Thymus (tissue), 11 donors: Measurements from ENCODE around the gene ZNF385D. TPM values are rescaled to one million over a fixed set of nuclear protein-coding genes. Genes with fewer than 3 reads are reported as not detected.

Experiments used
- DNase-seq, 9 donors: peaks; one replicate each; pipeline ENCODE4 v3.0.0-alpha.2; 2013; ENCODE audit warnings: low spot score in 9 of 9, low read depth in 6 of 9, missing footprints in 1 of 9
- H3K27ac ChIP-seq, 2 donors: one replicate each; pipeline ENCODE4 v1.5.1; 2013; ENCODE audit warnings: control low read depth in 1 of 2, low read depth in 1 of 2, low read length in 1 of 2, mild to moderate bottlenecking in 1 of 2, moderate library complexity in 1 of 2
- H3K27me3 ChIP-seq, 2 donors: one replicate each; pipeline ENCODE4 v1.5.1; 2013; ENCODE audit warnings: low read length in 1 of 2; ENCODE audit not compliant: control insufficient read depth in 2 of 2, insufficient read depth in 1 of 2
- H3K36me3 ChIP-seq, 2 donors: one replicate each; pipeline ENCODE4 v1.5.1; 2013; ENCODE audit warnings: low read length in 1 of 2, mild to moderate bottlenecking in 1 of 2, moderate library complexity in 1 of 2; ENCODE audit not compliant: control insufficient read depth in 2 of 2, insufficient read depth in 2 of 2
- H3K4me1 ChIP-seq, 2 donors: one replicate each; pipeline ENCODE4 v1.5.1; 2013; ENCODE audit warnings: low read length in 2 of 2; ENCODE audit not compliant: control insufficient read depth in 2 of 2, insufficient read depth in 2 of 2
- H3K4me3 ChIP-seq, 2 donors: one replicate each; pipeline ENCODE4 v1.5.1; 2013; ENCODE audit warnings: low read length in 2 of 2, control low read depth in 1 of 2, mild to moderate bottlenecking in 1 of 2
- H3K9me3 ChIP-seq, 2 donors: one replicate each; pipeline ENCODE4 v1.5.1; 2013; ENCODE audit warnings: low read length in 1 of 2, mild to moderate bottlenecking in 1 of 2; ENCODE audit not compliant: control insufficient read depth in 2 of 2, insufficient read depth in 1 of 2
- WGBS: extraction: QIAGEN DNeasy Blood & Tissue Kit; methylation state at CpG from one replicate; pipeline ENCODE4 v1.1.7; 2013; 5-methylcytosine and 5-hydroxymethylcytosine counted together
- polyA plus RNA-seq: library from polyadenylated mRNA; stranded (reverse); fragments of 200-250 nt; gene quantifications from one replicate; pipeline ENCODE4 v1.2.3, GENCODE V29; 2013
- total RNA-seq: library from RNA; stranded (reverse); fragments of 120-200 nt; gene quantifications from one replicate; pipeline ENCODE4 v1.2.4, GENCODE V29; 2013
- donor health status: healthy.

Gene ZNF385D
- total and polyA plus RNA-seq, 2 donors, result 0.94 to 1.7 TPM

DNA sequence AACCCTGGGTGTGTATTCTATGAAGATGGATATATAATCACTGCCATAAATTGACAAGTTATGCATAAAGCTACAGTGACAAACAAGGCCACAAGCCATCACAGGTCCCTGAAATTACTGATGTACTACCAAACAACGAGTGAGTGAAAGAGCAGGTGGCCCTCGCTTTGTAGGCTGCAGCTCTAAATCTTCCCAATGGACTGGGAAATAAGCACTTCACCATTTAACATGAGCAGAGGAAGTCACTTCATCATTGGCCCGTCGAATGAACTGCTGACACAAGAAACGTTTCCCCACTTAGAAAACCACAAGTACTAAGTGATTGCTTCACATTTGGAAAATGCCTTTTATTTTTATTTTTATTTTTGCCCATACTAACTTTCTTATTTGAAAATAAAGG is 218.0 kb downstream of the ZNF385D start:
- Histone ChIP-seq H3K4me1 (no peaks in the 10 kb centered on the region), H3K9me3 (no peaks in the 10 kb centered on the region), H3K27me3 (no peaks in the 10 kb centered on the region), H3K4me3 (no peak overlapping the region), H3K27ac (no peak overlapping the region), H3K36me3 (no peaks in the 10 kb centered on the region)
- no peak for DNase-seq
- 8% methylated on average over 5 of the region's 5 CpGs for WGBS

DNA sequence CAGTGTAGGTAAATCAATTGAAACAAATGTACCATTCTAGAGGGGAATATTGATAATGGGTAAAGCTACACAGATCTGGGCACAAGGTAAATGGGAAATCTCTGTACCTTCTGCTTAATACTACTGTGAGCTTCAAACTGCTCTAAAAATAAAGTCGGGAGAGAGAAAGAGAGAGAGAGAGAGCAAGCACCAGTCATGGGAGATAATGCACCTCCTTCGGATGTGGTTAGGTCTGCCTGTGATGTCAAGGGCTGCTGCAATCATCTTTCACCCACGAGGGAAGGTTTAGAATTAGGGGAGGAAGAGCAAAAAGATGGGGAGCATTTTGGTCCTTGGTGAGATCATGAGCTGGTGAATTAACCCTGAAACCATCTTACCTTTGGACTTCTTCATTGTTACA is 219.1 kb downstream of the ZNF385D start:
- Histone ChIP-seq H3K4me3 (no peak overlapping the region), H3K4me1 (no peaks in the 10 kb centered on the region), H3K9me3 (no peaks in the 10 kb centered on the region), H3K36me3 (no peaks in the 10 kb centered on the region), H3K27ac (no peak overlapping the region), H3K27me3 (no peaks in the 10 kb centered on the region)
- DNase-seq, result no peak
- WGBS, result 80% methylated on average over 3 of the region's 3 CpGs

DNA sequence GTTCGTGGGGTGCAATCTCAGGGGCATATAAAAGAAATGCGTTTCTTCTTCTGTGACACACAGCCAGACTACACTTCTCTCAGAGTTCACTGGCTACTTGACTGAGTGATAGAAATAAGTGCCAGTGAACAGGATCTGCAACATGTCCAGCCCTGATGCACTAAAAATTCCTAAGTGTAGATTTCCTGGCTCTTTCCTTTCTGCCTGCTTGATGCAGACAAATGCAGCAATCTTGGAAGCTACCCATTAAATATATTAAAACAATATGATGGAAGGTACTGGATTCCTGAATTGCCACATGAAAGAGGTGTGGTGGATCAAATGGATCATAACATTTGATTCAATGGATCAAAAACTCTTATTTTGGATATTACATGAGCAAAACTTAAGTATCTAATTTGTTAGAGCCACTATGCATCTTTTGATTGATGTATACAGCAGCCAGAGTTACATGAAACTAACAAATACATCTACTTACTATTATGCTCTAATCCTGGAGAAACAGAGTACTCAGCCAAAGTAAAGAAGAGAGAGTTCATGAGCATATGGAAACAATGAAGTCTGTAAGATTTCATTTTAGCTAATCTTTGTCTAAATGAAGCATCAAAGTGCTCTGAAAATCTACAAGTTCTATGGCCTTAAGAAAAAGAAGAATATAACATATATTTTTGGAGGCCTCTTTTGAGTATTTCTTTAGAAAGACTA is 222.6 kb downstream of the ZNF385D start:
- no peak for DNase-seq
- no peak overlapping the region for H3K4me3 ChIP-seq
- WGBS, result 88% methylated on average over 2 of the region's 2 CpGs
- no peak overlapping the region for H3K27ac ChIP-seq
- H3K4me1 ChIP-seq, result no peaks in the 10 kb centered on the region
- no peaks in the 10 kb centered on the region for H3K9me3 ChIP-seq
- no peaks in the 10 kb centered on the region for H3K36me3 ChIP-seq
- no peaks in the 10 kb centered on the region for H3K27me3 ChIP-seq

DNA sequence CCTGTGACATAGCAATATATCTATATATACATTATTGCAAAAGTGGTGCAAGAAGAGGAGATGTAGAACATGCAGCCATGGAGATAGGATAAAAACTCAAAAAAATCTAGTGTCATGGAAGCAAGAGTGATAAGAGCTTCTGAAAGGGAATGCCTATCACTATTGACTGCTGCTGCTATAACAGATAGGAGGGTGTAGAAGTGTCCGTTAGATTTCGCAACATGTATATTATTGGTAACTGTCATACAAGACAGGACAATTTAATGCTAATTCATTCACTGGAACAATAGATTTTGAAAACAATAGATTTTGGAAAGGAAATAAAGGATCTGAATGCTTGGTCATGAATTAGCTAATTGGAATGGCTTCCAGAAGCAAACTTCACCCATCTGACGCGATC is 224.5 kb downstream of the ZNF385D start:
- H3K4me3 ChIP-seq, result no peak overlapping the region
- no peak overlapping the region for H3K27ac ChIP-seq
- no peaks in the 10 kb centered on the region for H3K36me3 ChIP-seq
- no peaks in the 10 kb centered on the region for H3K4me1 ChIP-seq
- H3K27me3 ChIP-seq, result no peaks in the 10 kb centered on the region
- 96% methylated on average over 4 of the region's 4 CpGs for WGBS
- H3K9me3 ChIP-seq, result no peaks in the 10 kb centered on the region
- DNase-seq, result no peak

- H3K27me3 ChIP-seq, result no peaks in the 10 kb centered on the region
- DNase-seq, result no peak
- no peaks in the 10 kb centered on the region for H3K36me3 ChIP-seq
- no peak overlapping the region for H3K27ac ChIP-seq
- no peaks in the 10 kb centered on the region for H3K9me3 ChIP-seq
- H3K4me3 ChIP-seq, result no peak overlapping the region
- WGBS, result 87% methylated on average over 2 of the region's 2 CpGs
- no peaks in the 10 kb centered on the region for H3K4me1 ChIP-seq
Measured at GRCh38 chr3:21524133-21524532, 226.9 kb downstream of the ZNF385D start.

GRCh38 chr3:21520106-21520963 is 230.7 kb downstream of the ZNF385D start:
- Histone ChIP-seq H3K27me3 (no peaks in the 10 kb centered on the region), H3K27ac (no peak overlapping the region), H3K36me3 (no peaks in the 10 kb centered on the region), H3K4me1 (no peaks in the 10 kb centered on the region), H3K4me3 (no peak overlapping the region), H3K9me3 (no peaks in the 10 kb centered on the region)
- 67% methylated on average over 4 of the region's 4 CpGs for WGBS
- no peak for DNase-seq

DNA sequence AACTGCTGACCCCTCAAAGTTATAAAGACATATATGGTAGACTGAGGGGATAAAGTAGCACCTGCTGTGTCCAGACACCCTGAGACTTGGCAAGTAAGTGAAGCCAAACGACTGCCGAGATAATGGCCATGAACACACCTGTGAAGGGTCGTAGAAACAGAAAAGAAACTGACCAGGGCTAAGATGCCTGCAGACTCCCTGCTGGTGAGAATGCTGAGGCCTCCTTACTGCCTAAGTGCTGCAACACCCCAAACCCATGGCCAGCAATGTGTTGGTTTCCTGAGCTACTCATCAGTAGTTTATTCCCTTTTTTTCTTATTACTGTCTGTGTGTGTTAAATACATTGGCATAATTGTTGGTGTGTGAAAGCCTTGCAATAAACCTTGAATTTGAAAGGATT is 233.8 kb downstream of the ZNF385D start:
- H3K9me3 ChIP-seq, result no peaks in the 10 kb centered on the region
- no peak overlapping the region for H3K4me3 ChIP-seq
- no peak for DNase-seq
- H3K27me3 ChIP-seq, result no peaks in the 10 kb centered on the region
- WGBS, result 67% methylated on average over 3 of the region's 3 CpGs
- no peak overlapping the region for H3K27ac ChIP-seq
- H3K4me1 ChIP-seq, result no peaks in the 10 kb centered on the region
- H3K36me3 ChIP-seq, result no peaks in the 10 kb centered on the region

DNA sequence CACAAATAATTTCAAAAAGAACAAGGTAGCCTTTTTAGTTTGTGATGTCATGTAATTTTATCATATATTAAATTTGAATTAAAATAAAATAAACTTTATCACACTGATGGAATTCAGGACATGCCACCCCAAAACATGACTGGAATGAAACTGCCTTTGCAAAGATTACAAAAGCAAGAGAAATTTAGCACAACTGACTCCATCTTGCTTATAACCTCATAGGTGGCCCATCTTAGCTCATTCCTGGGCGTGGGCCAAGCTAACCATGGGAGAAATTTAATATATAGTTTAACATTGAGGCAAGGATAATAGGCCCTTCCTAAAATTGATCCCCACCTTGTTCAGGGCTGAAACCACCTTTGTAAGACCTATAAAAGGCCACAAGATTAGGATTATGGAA is 235.6 kb downstream of the ZNF385D start:
- Histone ChIP-seq H3K9me3 (no peaks in the 10 kb centered on the region), H3K27me3 (no peaks in the 10 kb centered on the region), H3K27ac (no peak overlapping the region), H3K4me1 (no peaks in the 10 kb centered on the region), H3K4me3 (no peak overlapping the region), H3K36me3 (no peaks in the 10 kb centered on the region)
- no peak for DNase-seq
- 66% methylated on average over 1 of the region's 1 CpG for WGBS

GRCh38 chr3:21509731-21510470 is 241.1 kb downstream of the ZNF385D start:
- H3K36me3 ChIP-seq, result no peaks in the 10 kb centered on the region
- H3K9me3 ChIP-seq, result no peaks in the 10 kb centered on the region
- H3K27me3 ChIP-seq, result no peaks in the 10 kb centered on the region
- no peaks in the 10 kb centered on the region for H3K4me1 ChIP-seq
- H3K27ac ChIP-seq, result no peak overlapping the region
- WGBS, result 67% methylated on average over 5 of the region's 5 CpGs
- no peak for DNase-seq
- H3K4me3 ChIP-seq, result no peak overlapping the region
